ENCODE measurements around the gene ITPR1.
A peak's percentile ranks its signal among the peaks of the same experiment; 100 is the strongest.

Gene ITPR1

GRCh38 chr3:4714045-4714444 is 220.9 kb downstream of the ITPR1 start:
- Histone ChIP-seq H3K36me3 (ENCODE audit: control insufficient read depth in 4 of 4, insufficient read depth in 4 of 4, low read length in 3 of 4) (peaks cover 20 to 73% (median 42%) of the 10 kb centered on the region in 4 experiments), H3K4me3 (ENCODE audit: control insufficient read depth in 1 of 7, extremely low read depth in 1 of 7, insufficient read depth in 4 of 7, low read depth in 2 of 7, low read length in 6 of 7) (no peak overlapping the region), H3K27me3 (replicated peaks in 2 of 5; ENCODE audit: control insufficient read depth in 4 of 5, insufficient read depth in 5 of 5, low read length in 4 of 5) (no peaks in the 10 kb centered on the region), H3K9me3 (ENCODE audit: control extremely low read depth in 1 of 5, control insufficient read depth in 4 of 5, insufficient read depth in 2 of 5, low read depth in 1 of 5, low read length in 4 of 5) (no peaks in the 10 kb centered on the region), H3K27ac (ENCODE audit: insufficient read depth in 1 of 2, low read depth in 1 of 2, low read length in 2 of 2, poor library complexity in 1 of 2, severe bottlenecking in 2 of 2) (no peak overlapping the region), H3K4me1 (ENCODE audit: control extremely low read depth in 1 of 4, control insufficient read depth in 4 of 4, insufficient read depth in 4 of 4, low read length in 3 of 4) (no peaks in the 10 kb centered on the region)
- WGBS (ENCODE audit: insufficient coverage), result 89% methylated on average over 5 of the region's 7 CpGs
- ChIA-PET CTCF (interaction anchor here (0.7 to 13.0 kb wide), 13 partner anchors 13 to 353 kb away, joined by 3 to 298 read pairs (median 4); partner anchors contain the start of gene BHLHE40), POLR2A (no interaction called here)
- no peak for DNase-seq

DNA sequence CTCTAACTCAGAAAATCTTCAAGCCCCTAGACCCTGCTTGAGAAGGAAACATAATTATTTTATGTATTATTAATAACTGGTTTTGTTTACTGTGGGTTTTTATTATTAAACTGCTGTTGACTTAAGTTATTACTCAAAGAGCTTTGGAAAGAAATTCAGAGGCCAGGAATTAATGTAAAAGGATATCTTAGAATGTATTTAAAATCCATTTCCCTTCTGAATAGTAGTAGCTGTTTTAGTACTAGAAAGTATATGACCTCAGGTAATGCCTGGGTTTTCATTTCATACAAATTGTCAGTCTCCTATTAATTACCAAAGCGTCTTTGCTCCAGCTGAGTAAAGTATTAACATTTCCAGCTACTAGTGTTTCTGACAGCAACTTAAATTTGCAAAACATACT is 223.1 kb downstream of the ITPR1 start:
- no peaks in the 10 kb centered on the region for H3K27me3 ChIP-seq (replicated peaks in 2 of 5; ENCODE audit: control insufficient read depth in 4 of 5, insufficient read depth in 5 of 5, low read length in 4 of 5)
- peaks cover 11 to 65% (median 35%) of the 10 kb centered on the region in 4 experiments for H3K36me3 ChIP-seq (ENCODE audit: control insufficient read depth in 4 of 4, insufficient read depth in 4 of 4, low read length in 3 of 4)
- no peaks in the 10 kb centered on the region for H3K9me3 ChIP-seq (ENCODE audit: control extremely low read depth in 1 of 5, control insufficient read depth in 4 of 5, insufficient read depth in 2 of 5, low read depth in 1 of 5, low read length in 4 of 5)
- DNase-seq, result no peak
- WGBS (ENCODE audit: insufficient coverage), result 100% methylated on average over 1 of the region's 1 CpG
- ChIA-PET POLR2A (interaction anchor here (1.1 kb wide), 1 partner anchor 260 kb away, joined by 3 read pairs; no protein-coding TSS in a partner anchor), CTCF (interaction anchor here (0.7 to 13.0 kb wide), 4 partner anchors 9 to 341 kb away, joined by 3 to 298 read pairs (median 4); no protein-coding TSS in a partner anchor)
- peaks cover 0 to 6% (median 0%) of the 10 kb centered on the region in 4 experiments for H3K4me1 ChIP-seq (ENCODE audit: control extremely low read depth in 1 of 4, control insufficient read depth in 4 of 4, insufficient read depth in 4 of 4, low read length in 3 of 4)
- no peak overlapping the region for H3K27ac ChIP-seq (ENCODE audit: insufficient read depth in 1 of 2, low read depth in 1 of 2, low read length in 2 of 2, poor library complexity in 1 of 2, severe bottlenecking in 2 of 2)
- H3K4me3 ChIP-seq (ENCODE audit: control insufficient read depth in 1 of 7, extremely low read depth in 1 of 7, insufficient read depth in 4 of 7, low read depth in 2 of 7, low read length in 6 of 7), result no peak overlapping the region

- no peaks in the 10 kb centered on the region for H3K27me3 ChIP-seq (replicated peaks in 2 of 5; ENCODE audit: control insufficient read depth in 4 of 5, insufficient read depth in 5 of 5, low read length in 4 of 5)
- H3K36me3 ChIP-seq (ENCODE audit: control insufficient read depth in 4 of 4, insufficient read depth in 4 of 4, low read length in 3 of 4), result peaks cover 11 to 64% (median 35%) of the 10 kb centered on the region in 4 experiments
- no peak for DNase-seq
- peaks cover 0 to 8% (median 2%) of the 10 kb centered on the region in 4 experiments for H3K4me1 ChIP-seq (ENCODE audit: control extremely low read depth in 1 of 4, control insufficient read depth in 4 of 4, insufficient read depth in 4 of 4, low read length in 3 of 4)
- no peak overlapping the region for H3K4me3 ChIP-seq (ENCODE audit: control insufficient read depth in 1 of 7, extremely low read depth in 1 of 7, insufficient read depth in 4 of 7, low read depth in 2 of 7, low read length in 6 of 7)
- 96% methylated on average over 12 of the region's 14 CpGs for WGBS (ENCODE audit: insufficient coverage)
- peak overlapping the region in 1 of 2 experiments; percentile 29 for H3K27ac ChIP-seq (ENCODE audit: insufficient read depth in 1 of 2, low read depth in 1 of 2, low read length in 2 of 2, poor library complexity in 1 of 2, severe bottlenecking in 2 of 2)
- ChIA-PET CTCF (interaction anchor here (0.7 to 13.0 kb wide), 6 partner anchors 9 to 340 kb away, joined by 3 to 298 read pairs (median 4); no protein-coding TSS in a partner anchor), POLR2A (interaction anchor here (1.1 kb wide), 1 partner anchor 259 kb away, joined by 3 read pairs; no protein-coding TSS in a partner anchor)
- no peaks in the 10 kb centered on the region for H3K9me3 ChIP-seq (ENCODE audit: control extremely low read depth in 1 of 5, control insufficient read depth in 4 of 5, insufficient read depth in 2 of 5, low read depth in 1 of 5, low read length in 4 of 5)
Observed at GRCh38 chr3:4716706-4717362, 223.7 kb downstream of the ITPR1 start.

DNA sequence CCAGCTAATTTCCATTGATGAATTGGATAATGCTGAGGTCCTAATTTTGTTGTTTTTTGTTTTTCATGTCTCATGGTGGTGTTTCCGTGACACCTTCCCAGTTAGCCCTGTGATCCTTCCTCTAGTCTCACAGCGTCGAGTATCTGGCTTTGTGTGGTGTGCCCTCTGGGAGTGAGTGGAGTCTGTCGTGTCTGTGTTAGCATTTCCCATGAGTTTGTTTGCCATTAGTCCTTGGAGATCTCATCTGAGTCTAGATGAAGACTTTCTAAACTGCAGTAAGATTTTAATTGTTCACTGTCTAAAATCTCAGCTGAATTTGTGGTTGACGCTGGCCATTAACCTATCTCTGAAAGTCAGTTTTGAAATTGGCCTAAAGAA is 224.2 kb downstream of the ITPR1 start:
- CTCF ChIA-PET, result interaction anchor here (0.7 to 13.0 kb wide), 5 partner anchors 13 to 340 kb away, joined by 3 to 298 read pairs (median 5); no protein-coding TSS in a partner anchor
- POLR2A ChIA-PET, result interaction anchor here (1.1 kb wide), 1 partner anchor 259 kb away, joined by 3 read pairs; no protein-coding TSS in a partner anchor
- 97% methylated on average over 3 of the region's 5 CpGs for WGBS (ENCODE audit: insufficient coverage)
- Histone ChIP-seq H3K4me1 (ENCODE audit: control extremely low read depth in 1 of 4, control insufficient read depth in 4 of 4, insufficient read depth in 4 of 4, low read length in 3 of 4) (peaks cover 0 to 13% (median 6%) of the 10 kb centered on the region in 4 experiments), H3K27ac (ENCODE audit: insufficient read depth in 1 of 2, low read depth in 1 of 2, low read length in 2 of 2, poor library complexity in 1 of 2, severe bottlenecking in 2 of 2) (peak overlapping the region in 1 of 2 experiments; percentile 29), H3K4me3 (ENCODE audit: control insufficient read depth in 1 of 7, extremely low read depth in 1 of 7, insufficient read depth in 4 of 7, low read depth in 2 of 7, low read length in 6 of 7) (no peak overlapping the region), H3K9me3 (ENCODE audit: control extremely low read depth in 1 of 5, control insufficient read depth in 4 of 5, insufficient read depth in 2 of 5, low read depth in 1 of 5, low read length in 4 of 5) (no peaks in the 10 kb centered on the region), H3K27me3 (replicated peaks in 2 of 5; ENCODE audit: control insufficient read depth in 4 of 5, insufficient read depth in 5 of 5, low read length in 4 of 5) (no peaks in the 10 kb centered on the region), H3K36me3 (ENCODE audit: control insufficient read depth in 4 of 4, insufficient read depth in 4 of 4, low read length in 3 of 4) (peaks cover 9 to 59% (median 33%) of the 10 kb centered on the region in 4 experiments)
- no peak for DNase-seq

DNA sequence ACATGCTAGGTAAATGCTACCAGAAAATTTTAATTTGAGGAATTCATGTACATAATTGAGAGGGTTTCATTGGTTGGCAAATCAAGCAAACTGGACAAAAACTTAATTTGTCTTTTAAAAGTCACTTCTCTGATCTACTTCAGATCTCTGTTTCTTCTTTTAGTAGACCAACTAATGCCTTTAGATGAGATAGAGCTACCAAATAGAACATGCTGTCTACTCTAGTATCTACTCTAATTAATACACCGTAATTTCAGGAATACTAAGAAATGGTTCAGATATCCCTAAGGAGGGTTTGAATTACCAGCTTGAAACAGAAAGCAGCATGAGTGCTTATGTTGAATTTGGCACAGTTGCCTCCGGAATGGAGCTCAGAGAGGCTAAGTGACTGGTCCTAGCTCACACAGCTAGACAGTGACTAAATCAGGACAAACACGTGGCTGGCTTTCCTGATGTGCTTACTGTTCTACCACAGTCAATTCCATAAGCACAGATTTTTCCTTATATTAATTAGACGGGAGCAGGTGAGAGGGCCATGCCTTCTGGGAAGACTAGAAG is 225.1 kb downstream of the ITPR1 start:
- 95% methylated on average over 3 of the region's 4 CpGs for WGBS (ENCODE audit: insufficient coverage)
- Histone ChIP-seq H3K36me3 (ENCODE audit: control insufficient read depth in 4 of 4, insufficient read depth in 4 of 4, low read length in 3 of 4) (peaks cover 9 to 50% (median 29%) of the 10 kb centered on the region in 4 experiments), H3K9me3 (ENCODE audit: control extremely low read depth in 1 of 5, control insufficient read depth in 4 of 5, insufficient read depth in 2 of 5, low read depth in 1 of 5, low read length in 4 of 5) (no peaks in the 10 kb centered on the region), H3K4me1 (ENCODE audit: control extremely low read depth in 1 of 4, control insufficient read depth in 4 of 4, insufficient read depth in 4 of 4, low read length in 3 of 4) (peaks cover 0 to 21% (median 10%) of the 10 kb centered on the region in 4 experiments), H3K27ac (ENCODE audit: insufficient read depth in 1 of 2, low read depth in 1 of 2, low read length in 2 of 2, poor library complexity in 1 of 2, severe bottlenecking in 2 of 2) (no peak overlapping the region), H3K27me3 (replicated peaks in 2 of 5; ENCODE audit: control insufficient read depth in 4 of 5, insufficient read depth in 5 of 5, low read length in 4 of 5) (no peaks in the 10 kb centered on the region), H3K4me3 (ENCODE audit: control insufficient read depth in 1 of 7, extremely low read depth in 1 of 7, insufficient read depth in 4 of 7, low read depth in 2 of 7, low read length in 6 of 7) (no peak overlapping the region)
- ChIA-PET CTCF (interaction anchor here (1.1 to 13.0 kb wide), 3 partner anchors 54 to 339 kb away, joined by 3 to 298 read pairs (median 21); no protein-coding TSS in a partner anchor), POLR2A (interaction anchor here (0.6 kb wide), 1 partner anchor 8 kb away, joined by 4 read pairs; no protein-coding TSS in a partner anchor)
- DNase-seq, result no peak

GRCh38 chr3:4719046-4719501 is 225.9 kb downstream of the ITPR1 start:
- no peaks in the 10 kb centered on the region for H3K9me3 ChIP-seq (ENCODE audit: control extremely low read depth in 1 of 5, control insufficient read depth in 4 of 5, insufficient read depth in 2 of 5, low read depth in 1 of 5, low read length in 4 of 5)
- no peak overlapping the region for H3K4me3 ChIP-seq (ENCODE audit: control insufficient read depth in 1 of 7, extremely low read depth in 1 of 7, insufficient read depth in 4 of 7, low read depth in 2 of 7, low read length in 6 of 7)
- H3K36me3 ChIP-seq (ENCODE audit: control insufficient read depth in 4 of 4, insufficient read depth in 4 of 4, low read length in 3 of 4), result peaks cover 4 to 43% (median 22%) of the 10 kb centered on the region in 4 experiments
- ChIA-PET CTCF (interaction anchor here (1.2 to 13.0 kb wide), 9 partner anchors 8 to 338 kb away, joined by 3 to 298 read pairs (median 20); no protein-coding TSS in a partner anchor), POLR2A (no interaction called here)
- peak overlapping the region in 1 of 2 experiments; percentile 16 for H3K27ac ChIP-seq (ENCODE audit: insufficient read depth in 1 of 2, low read depth in 1 of 2, low read length in 2 of 2, poor library complexity in 1 of 2, severe bottlenecking in 2 of 2)
- H3K27me3 ChIP-seq (replicated peaks in 2 of 5; ENCODE audit: control insufficient read depth in 4 of 5, insufficient read depth in 5 of 5, low read length in 4 of 5), result no peaks in the 10 kb centered on the region
- DNase-seq, result no peak
- WGBS (ENCODE audit: insufficient coverage), result 86% methylated on average over 8 of the region's 8 CpGs
- peaks cover 0 to 29% (median 12%) of the 10 kb centered on the region in 4 experiments for H3K4me1 ChIP-seq (ENCODE audit: control extremely low read depth in 1 of 4, control insufficient read depth in 4 of 4, insufficient read depth in 4 of 4, low read length in 3 of 4)
